GM12878 (cell line): ENCODE data around the gene NEDD8. TPM values are rescaled to one million over a fixed set of nuclear protein-coding genes. Genes with fewer than 3 reads are reported as not detected.

Experiments used
- ATAC-seq: fragments of 200-7000 bp; cut with Tn5 transposase; 3 replicates; pipeline ENCODE4 v1.9.1; 2020; ENCODE audit warnings: mild to moderate bottlenecking, moderate library complexity
- BruUV-seq: library from RNA; stranded (reverse); fragments of 400-500 nt; replicated peaks from 2 replicates; lab custom pipeline; 2021; lab: Mats Ljungman, UMichigan
- CTCF ChIA-PET: fragments of 300-600 bp; sonication (Branson Sonifier 250); formaldehyde crosslinking; extraction: SDS; loops from one replicate; lab custom pipeline; 2021; ENCODE audit warnings: inconsistent platforms; lab: Yijun Ruan, JAX
- POLR2A ChIA-PET: fragments of 350-600 bp; formaldehyde crosslinking; extraction: SDS; loops from one replicate; lab custom pipeline; 2021; ENCODE audit warnings: inconsistent platforms; lab: Charles Lee
- RAD21 ChIA-PET: fragments of 300-600 bp; sonication (Branson Sonifier 250); formaldehyde crosslinking; loops from one replicate; lab custom pipeline; 2023; ENCODE audit warnings: antibody characterized with exemption; ENCODE audit not compliant: unreplicated experiment; lab: Charles Lee
- SMC1A ChIA-PET: fragments of 300-600 bp; sonication (Branson Sonifier 250); formaldehyde crosslinking; loops from one replicate; lab custom pipeline; 2023; ENCODE audit not compliant: unreplicated experiment, uncharacterized antibody; lab: Charles Lee
- DNase-seq: peaks from one replicate; pipeline ENCODE4 v3.0.0-alpha.2; 2011; ENCODE audit warnings: low read depth, low spot score
- FAIRE-seq: peaks from 3 replicates; lab custom pipeline; 2011; peaks lifted over from hg19 to GRCh38; lab: Jason Lieb, UNC
- H2AFZ ChIP-seq: 2 replicates; pipeline ENCODE4 v1.6.0; 2011; ENCODE audit warnings: low read depth, low read length, control low read depth; ENCODE audit not compliant: control insufficient read depth
- H3K27ac ChIP-seq: 2 replicates; pipeline ENCODE4 v1.5.1; 2011; ENCODE audit warnings: control low read depth; ENCODE audit not compliant: control insufficient read depth, insufficient read depth
- H3K27me3 ChIP-seq, 2 experiments: replicated peaks in 1 of 2; 2 replicates each; pipeline versions ENCODE4 v1.6.0 to v1.6.1; 2011; ENCODE audit warnings: low read length in 1 of 2; ENCODE audit not compliant: control insufficient read depth in 2 of 2, insufficient read depth in 2 of 2
- H3K36me3 ChIP-seq, 2 experiments: 2 replicates each; pipeline ENCODE4 v1.5.1; 2011; ENCODE audit warnings: low read length in 1 of 2; ENCODE audit not compliant: control insufficient read depth in 2 of 2, insufficient read depth in 2 of 2
- H3K4me1 ChIP-seq: 2 replicates; pipeline ENCODE4 v1.6.1; 2011; ENCODE audit warnings: mild to moderate bottlenecking, low read length, moderate library complexity, mixed read lengths; ENCODE audit not compliant: control insufficient read depth, insufficient read depth
- H3K4me2 ChIP-seq: 2 replicates; pipeline ENCODE4 v1.6.0; 2011; ENCODE audit warnings: control low read depth; ENCODE audit not compliant: control insufficient read depth, insufficient read depth
- H3K4me3 ChIP-seq: fragments of 200-600 bp; sonication (generic); 2 replicates; pipeline ENCODE4 v1.5.1; 2016
- H3K79me2 ChIP-seq: 2 replicates; pipeline ENCODE4 v1.6.0; 2011; ENCODE audit warnings: low read length; ENCODE audit not compliant: control insufficient read depth, insufficient read depth
- H3K9ac ChIP-seq: 2 replicates; pipeline ENCODE4 v1.8.0; 2011; ENCODE audit warnings: low read length, control low read depth, mixed read lengths; ENCODE audit not compliant: control insufficient read depth, insufficient read depth
- H3K9me3 ChIP-seq: replicated peaks from 3 replicates; pipeline ENCODE4 v1.5.1; 2011; ENCODE audit warnings: mild to moderate bottlenecking, low read length; ENCODE audit not compliant: control insufficient read depth, insufficient read depth
- H4K20me1 ChIP-seq: 2 replicates; pipeline ENCODE4 v1.6.0; 2011; ENCODE audit not compliant: control insufficient read depth, insufficient read depth
- ATF3 ChIP-seq: IDR thresholded peaks from 2 replicates; pipeline ENCODE4 v1.6.1; 2011; ENCODE audit warnings: low read depth, mild to moderate bottlenecking, low read length, moderate library complexity, borderline replicate concordance; ENCODE audit errors: extremely low read depth
- CEBPB ChIP-seq, 2 experiments: fragments of 150-350 bp in 1 of 2; IDR thresholded peaks; 2 replicates each; pipeline ENCODE4 v1.6.1; 2012 to 2014; ENCODE audit warnings: low read depth in 2 of 2, low read length in 2 of 2, borderline replicate concordance in 1 of 2, inconsistent platforms in 1 of 2
- CTCF ChIP-seq, 3 experiments: IDR thresholded peaks in 2 of 3; conservative IDR thresholded peaks in 1 of 3; 2 replicates each; pipeline ENCODE4 v1.5.1; 2011; ENCODE audit warnings: low read depth in 3 of 3, low read length in 3 of 3, mild to moderate bottlenecking in 3 of 3, control low read depth in 2 of 3, moderate library complexity in 2 of 3, inconsistent platforms in 1 of 3, mixed read lengths in 1 of 3; ENCODE audit not compliant: control insufficient read depth in 2 of 3, insufficient read depth in 1 of 3; ENCODE audit errors: extremely low read depth in 1 of 3
- EED ChIP-seq: sonication (generic); IDR thresholded peaks from 2 replicates; pipeline ENCODE4 v1.6.1; 2016; ENCODE audit warnings: antibody characterized with exemption, low read depth
- FOXK2 ChIP-seq: fragments of 450-650 bp; IDR thresholded peaks from 2 replicates; pipeline ENCODE4 v1.6.1; 2017; ENCODE audit warnings: mild to moderate bottlenecking, moderate library complexity
- KLF5 ChIP-seq: fragments of 450-650 bp; IDR thresholded peaks from 2 replicates; pipeline ENCODE4 v1.6.1; 2014; ENCODE audit warnings: mild to moderate bottlenecking; ENCODE audit not compliant: partially characterized antibody
- MTA2 ChIP-seq: fragments of 450-650 bp; IDR thresholded peaks from 2 replicates; pipeline ENCODE4 v1.6.1; 2016; ENCODE audit warnings: low read depth, mild to moderate bottlenecking, moderate library complexity
- TAF1 ChIP-seq: IDR thresholded peaks from 2 replicates; pipeline ENCODE4 v1.6.1; 2011; ENCODE audit warnings: mild to moderate bottlenecking, low read depth, low read length, borderline replicate concordance
- WGBS: methylation state at CpG from one replicate; pipeline ENCODE4 v1.1.6; 2016; ENCODE audit warnings: low lambda C conversion rate; ENCODE audit not compliant: insufficient replicate concordance, insufficient coverage; ENCODE audit errors: missing lambda C conversion rate; 5-methylcytosine and 5-hydroxymethylcytosine counted together
- in situ Hi-C: fragments of 300-500 bp; cut with MboI; formaldehyde crosslinking; loops from 9 replicates; pipeline ENCODE4 v1.14.3; 2018; ENCODE audit warnings: mixed read lengths
- intact Hi-C: fragments of 100-400 bp; cut with micrococcal nuclease; formaldehyde crosslinking; loops from one replicate; pipeline ENCODE4 v1.14.2; 2022; ENCODE audit not compliant: unreplicated experiment
- polyA plus RNA-seq, 11 experiments: library from polyadenylated mRNA; depleted of rRNA in 4 of 11; unstranded in 6 of 11; stranded (reverse) in 5 of 11; fragments of >200 nt; fragmentation: Nextera tagmentation in 4 of 11; fragmentation: Illumina TruSeq in 1 of 11; extraction: Ambion mirVana in 4 of 11; extraction: Trizol in 1 of 11; gene quantifications; 1 replicate in 1 of 11; 2 replicates in 10 of 11; pipeline versions ENCODE4 v1.2.1 to v1.2.3, GENCODE V29; 2011 to 2016; ENCODE audit warnings: inconsistent platforms in 2 of 11, missing spikeins in 2 of 11, low read depth in 1 of 11
- total RNA-seq, 4 experiments: library from RNA; depleted of rRNA in 3 of 4; stranded (reverse); fragments of >200 nt in 3 of 4; fragmentation: Illumina TruSeq in 1 of 4; extraction: Trizol in 1 of 4; gene quantifications; 2 replicates each; pipeline versions ENCODE4 v1.2.1 to v1.2.3, GENCODE V29; 2013 to 2021

Gene NEDD8
- total and polyA plus RNA-seq, 10 of the 15 experiments (the other 5 are each of a cell fraction or from before 2014, with no cell fraction given) = 164 to 991 (median 300) TPM

DNA sequence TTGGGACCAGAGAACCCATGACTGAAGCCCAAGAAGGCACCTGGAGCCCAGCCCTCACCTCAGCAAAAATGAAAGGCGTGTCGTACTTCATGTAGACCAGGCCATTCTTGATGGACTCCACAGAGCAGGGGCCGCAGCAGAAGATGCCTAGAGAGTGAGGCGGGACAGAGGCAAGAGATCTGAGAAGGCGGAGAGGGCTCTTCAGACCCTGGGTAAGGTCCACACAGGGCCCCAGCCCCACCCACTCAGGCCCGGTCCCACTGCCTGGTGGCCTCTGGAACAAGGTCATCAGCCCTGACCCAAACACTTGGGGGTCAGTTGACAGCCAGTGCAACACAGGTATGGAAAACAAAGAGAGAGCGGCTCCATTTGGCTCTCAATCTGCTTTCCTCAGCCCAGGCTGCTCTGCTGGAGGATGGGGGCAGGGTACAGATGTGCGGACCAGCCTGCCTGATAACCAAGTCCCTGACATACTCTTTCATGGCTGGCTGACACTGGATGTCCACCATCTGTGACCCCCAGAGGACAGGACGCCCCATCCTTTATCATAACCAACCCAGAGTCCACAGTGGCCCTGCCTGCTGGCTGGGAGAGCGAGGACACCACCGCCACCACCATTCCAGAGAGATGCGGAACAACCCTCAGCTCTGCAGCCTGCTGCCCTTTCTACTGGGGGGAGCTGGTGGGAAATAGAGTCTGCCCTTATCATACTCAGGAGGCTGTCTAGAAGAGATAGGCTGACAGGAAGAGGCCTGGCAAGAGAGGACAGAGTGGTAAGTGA lies 24.0 kb upstream of the NEDD8 start:
- no peak overlapping the region for H3K9ac ChIP-seq
- no peaks in the 10 kb centered on the region for H4K20me1 ChIP-seq
- H3K36me3 ChIP-seq = peaks cover 0 to 3% of the 10 kb centered on the region in 2 experiments; a peak in 2 of 4 replicates
- no peak for DNase-seq
- intact Hi-C loops = no loop called here
- RAD21 ChIA-PET = no interaction called here
- TF ChIP-seq EED (no peak), KLF5 (no peak), FOXK2 (no peak), MTA2 (no peak)
- H3K27ac ChIP-seq = no peak overlapping the region
- no peaks in the 10 kb centered on the region for H3K9me3 ChIP-seq
- 84% methylated on average over 12 of the region's 12 CpGs for WGBS
- H3K4me1 ChIP-seq = no peaks in the 10 kb centered on the region; the same call in 1 of the 2 replicates
- no peak overlapping the region for H3K4me2 ChIP-seq
- no peak overlapping the region for H2AFZ ChIP-seq
- in situ Hi-C loops = no loop called here
- H3K27me3 ChIP-seq = no peaks in the 10 kb centered on the region
- no peak overlapping the region for H3K4me3 ChIP-seq
- no TSS peak for BruUV-seq
- POLR2A ChIA-PET = no interaction called here
- CTCF ChIA-PET = interaction anchor here (1.8 kb wide), 1 partner anchor 14 kb away, joined by 8 read pairs; no protein-coding TSS in a partner anchor
- H3K79me2 ChIP-seq = no peaks in the 10 kb centered on the region
- no peak for FAIRE-seq
- no peak for ATAC-seq
- SMC1A ChIA-PET = no interaction called here

DNA sequence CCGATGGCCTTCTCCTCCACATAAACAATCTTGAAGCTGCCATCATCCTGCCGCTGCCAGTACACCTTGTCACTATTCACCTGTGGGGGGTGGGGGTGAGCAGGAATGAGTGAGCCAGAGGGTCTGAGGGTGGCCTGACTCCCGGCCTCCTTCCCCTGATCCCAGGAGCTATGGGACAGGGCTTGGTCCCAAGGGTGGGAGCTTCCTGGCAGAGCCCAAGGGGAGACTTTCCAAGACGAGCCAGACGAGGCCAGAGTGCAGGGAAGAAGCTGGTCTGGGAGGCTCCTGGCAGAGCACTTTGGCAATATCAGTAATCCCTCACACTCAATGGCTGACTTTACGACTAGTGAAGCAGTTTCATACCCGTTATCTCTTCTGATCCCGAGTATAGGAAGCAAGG lies 23.3 kb upstream of the NEDD8 start:
- WGBS = 85% methylated on average over 8 of the region's 8 CpGs
- H2AFZ ChIP-seq = no peak overlapping the region
- no peak overlapping the region for H3K4me2 ChIP-seq
- H3K4me1 ChIP-seq = peaks cover 7% of the 10 kb centered on the region
- ATAC-seq = no peak
- no peaks in the 10 kb centered on the region for H4K20me1 ChIP-seq
- H3K79me2 ChIP-seq = no peaks in the 10 kb centered on the region
- intact Hi-C loops (no loop called here), in situ Hi-C loops (no loop called here)
- no peak for DNase-seq
- peaks cover 0 to 3% of the 10 kb centered on the region in 2 experiments; a peak in 2 of 4 replicates for H3K36me3 ChIP-seq
- POLR2A ChIA-PET = no interaction called here
- SMC1A ChIA-PET = no interaction called here
- H3K9ac ChIP-seq = no peak overlapping the region
- H3K27me3 ChIP-seq = no peaks in the 10 kb centered on the region
- RAD21 ChIA-PET = no interaction called here
- CTCF ChIA-PET = interaction anchor here (1.8 kb wide), 1 partner anchor 15 kb away, joined by 8 read pairs; no protein-coding TSS in a partner anchor
- no peaks in the 10 kb centered on the region for H3K9me3 ChIP-seq
- no peak overlapping the region for H3K4me3 ChIP-seq
- no peak overlapping the region for H3K27ac ChIP-seq
- BruUV-seq = no TSS peak
- no peak for FAIRE-seq
- TF ChIP-seq ATF3 (no peak), CTCF (IDR thresholded peaks at IDR 0.05 in 2 of 3, conservative IDR thresholded peaks at IDR 0.05 in 1 of 3; ENCODE audit: control insufficient read depth in 2 of 3, extremely low read depth in 1 of 3, insufficient read depth in 1 of 3, low read depth in 3 of 3, low read length in 3 of 3) (no peak), CEBPB (IDR thresholded peaks at IDR 0.05; ENCODE audit: borderline replicate concordance in 1 of 2, low read depth in 2 of 2, low read length in 2 of 2) (no peak), TAF1 (no peak), KLF5 (no peak)
